Testis (tissue), 2 donors: ENCODE data around the gene ADCY5.

Source experiments
- POLR2A ChIP-seq: fragments of 450-650 bp; IDR thresholded peaks from one replicate; pipeline ENCODE4 v1.6.1; 2017; ENCODE audit warnings: antibody characterized with exemption, mild to moderate bottlenecking, moderate library complexity
- TF ChIP-seq, protein P1 (sequence below), 3 experiments: fragments of 450-650 bp in 2 of 3; fragments of 200-600 bp in 1 of 3; sonication (generic) in 1 of 3; IDR thresholded peaks; one replicate each; pipeline ENCODE4 v1.5.1; 2016 to 2019; ENCODE audit warnings: antibody characterized with exemption in 3 of 3, mild to moderate bottlenecking in 2 of 3, moderate library complexity in 1 of 3

DNA sequence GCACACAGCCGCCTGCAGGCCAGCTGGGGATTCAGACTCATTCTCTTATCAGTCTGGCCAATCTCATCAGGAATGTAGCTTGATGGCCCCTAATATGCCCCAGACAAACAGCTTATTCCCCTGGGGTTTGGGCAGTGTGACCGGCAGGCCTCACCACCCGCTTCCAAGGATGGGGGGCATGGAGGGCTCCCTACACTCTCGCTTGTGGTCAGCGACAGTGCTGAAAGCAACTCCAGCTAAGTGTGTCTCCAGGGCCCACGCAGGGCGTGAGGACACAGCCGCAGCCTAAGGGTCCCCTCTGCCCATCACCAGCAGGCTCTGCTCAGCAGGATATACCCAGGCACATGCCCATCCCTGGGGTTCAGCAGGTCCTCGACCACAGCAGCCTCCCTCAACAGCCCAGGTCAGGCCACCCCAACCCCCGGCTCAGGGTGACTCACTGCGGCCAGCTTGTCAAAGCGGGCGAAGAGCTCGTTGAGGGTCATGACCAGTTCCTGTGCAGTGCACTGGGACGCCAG, 116.7 kb downstream of the ADCY5 start:
- no peak for TF ChIP-seq POLR2A
- TF ChIP-seq, protein P1, sequence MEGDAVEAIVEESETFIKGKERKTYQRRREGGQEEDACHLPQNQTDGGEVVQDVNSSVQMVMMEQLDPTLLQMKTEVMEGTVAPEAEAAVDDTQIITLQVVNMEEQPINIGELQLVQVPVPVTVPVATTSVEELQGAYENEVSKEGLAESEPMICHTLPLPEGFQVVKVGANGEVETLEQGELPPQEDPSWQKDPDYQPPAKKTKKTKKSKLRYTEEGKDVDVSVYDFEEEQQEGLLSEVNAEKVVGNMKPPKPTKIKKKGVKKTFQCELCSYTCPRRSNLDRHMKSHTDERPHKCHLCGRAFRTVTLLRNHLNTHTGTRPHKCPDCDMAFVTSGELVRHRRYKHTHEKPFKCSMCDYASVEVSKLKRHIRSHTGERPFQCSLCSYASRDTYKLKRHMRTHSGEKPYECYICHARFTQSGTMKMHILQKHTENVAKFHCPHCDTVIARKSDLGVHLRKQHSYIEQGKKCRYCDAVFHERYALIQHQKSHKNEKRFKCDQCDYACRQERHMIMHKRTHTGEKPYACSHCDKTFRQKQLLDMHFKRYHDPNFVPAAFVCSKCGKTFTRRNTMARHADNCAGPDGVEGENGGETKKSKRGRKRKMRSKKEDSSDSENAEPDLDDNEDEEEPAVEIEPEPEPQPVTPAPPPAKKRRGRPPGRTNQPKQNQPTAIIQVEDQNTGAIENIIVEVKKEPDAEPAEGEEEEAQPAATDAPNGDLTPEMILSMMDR (IDR thresholded peaks at IDR 0.05) = no peak
